ENCODE data around the gene LDB1. TPM values are rescaled to one million over a fixed set of nuclear protein-coding genes. Genes with fewer than 3 reads are reported as not detected.

The LDB1 gene
- total and polyA plus RNA-seq, 2 of the 13 experiments (the other 11 are each of a cell fraction or from before 2014, with no cell fraction given) = 17.2 to 45.5 TPM

DNA sequence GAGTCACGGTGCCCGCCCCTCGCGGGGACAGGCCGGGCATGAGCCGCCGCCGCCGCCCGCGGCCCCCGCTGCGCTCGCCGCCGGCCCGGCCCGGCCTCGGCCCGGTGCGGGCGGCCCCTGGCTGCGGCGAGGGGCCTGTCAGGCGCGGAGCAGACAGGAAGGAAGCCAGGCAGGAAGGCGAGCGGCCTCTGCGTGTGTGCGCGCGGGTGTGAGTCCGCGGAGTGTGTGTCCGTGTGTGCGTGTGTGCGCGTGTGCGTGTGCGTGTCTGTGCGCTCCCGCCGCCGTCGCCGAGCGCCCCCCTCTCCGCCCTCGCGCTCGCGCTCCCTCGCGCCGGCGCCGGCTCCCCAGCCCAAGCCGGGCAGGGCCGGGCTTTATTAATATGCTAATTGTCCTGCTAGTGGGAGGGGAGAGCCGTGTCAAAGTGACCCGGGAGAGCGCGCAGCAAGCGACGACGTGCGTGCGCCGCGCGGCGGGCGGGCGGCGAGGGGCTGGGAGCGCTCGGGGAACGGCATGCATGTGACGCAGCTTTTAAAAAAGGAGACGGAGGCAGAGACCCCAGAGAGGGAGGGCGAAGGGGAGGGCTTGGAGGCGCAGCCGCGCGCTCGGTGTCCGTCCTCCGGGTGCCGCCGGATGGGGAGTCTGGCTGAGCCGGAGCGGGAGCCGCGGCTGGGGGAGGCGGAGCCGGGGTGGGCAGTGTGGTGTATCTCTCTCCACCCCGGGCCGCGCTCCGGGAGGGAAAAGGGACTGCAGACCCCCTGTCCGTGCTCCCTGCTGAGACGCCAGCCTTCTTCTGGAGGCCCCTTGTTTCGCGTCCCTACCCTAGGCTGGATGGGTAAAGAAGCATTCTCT, at the start of gene LDB1 (continued):
- TF ChIP-seq POLR2A (IDR thresholded peaks at IDR 0.05; ENCODE audit: insufficient read depth in 1 of 2, low read depth in 2 of 2, low read length in 2 of 2) (peak in 1 of 2 experiments; percentile 63; a peak in 2 of 4 replicates), KDM4B (CRISPR knock-in tag; IDR thresholded peaks at IDR 0.05) (no peak), ZNF263 (CRISPR knock-in tag; IDR thresholded peaks at IDR 0.05) (no peak), ZNF713 (CRISPR knock-in tag; IDR thresholded peaks at IDR 0.05) (no peak), SPEN (CRISPR knock-in tag; IDR thresholded peaks at IDR 0.05; ENCODE audit: low read depth) (peak; percentile 67; the same call in 1 of the 2 replicates), KMT2A (CRISPR knock-in tag; IDR thresholded peaks at IDR 0.05) (0 out of 2 replicates have a peak, but pooled peaks have one; percentile 14), DMAP1 (CRISPR knock-in tag; IDR thresholded peaks at IDR 0.05) (0 out of 2 replicates have a peak, but pooled peaks have one; percentile 18)
- TF ChIP-seq, protein P1, sequence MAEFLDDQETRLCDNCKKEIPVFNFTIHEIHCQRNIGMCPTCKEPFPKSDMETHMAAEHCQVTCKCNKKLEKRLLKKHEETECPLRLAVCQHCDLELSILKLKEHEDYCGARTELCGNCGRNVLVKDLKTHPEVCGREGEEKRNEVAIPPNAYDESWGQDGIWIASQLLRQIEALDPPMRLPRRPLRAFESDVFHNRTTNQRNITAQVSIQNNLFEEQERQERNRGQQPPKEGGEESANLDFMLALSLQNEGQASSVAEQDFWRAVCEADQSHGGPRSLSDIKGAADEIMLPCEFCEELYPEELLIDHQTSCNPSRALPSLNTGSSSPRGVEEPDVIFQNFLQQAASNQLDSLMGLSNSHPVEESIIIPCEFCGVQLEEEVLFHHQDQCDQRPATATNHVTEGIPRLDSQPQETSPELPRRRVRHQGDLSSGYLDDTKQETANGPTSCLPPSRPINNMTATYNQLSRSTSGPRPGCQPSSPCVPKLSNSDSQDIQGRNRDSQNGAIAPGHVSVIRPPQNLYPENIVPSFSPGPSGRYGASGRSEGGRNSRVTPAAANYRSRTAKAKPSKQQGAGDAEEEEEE (CRISPR knock-in tag; IDR thresholded peaks at IDR 0.05; ENCODE audit: borderline replicate concordance) = no peak
- TF ChIP-seq, protein P2, sequence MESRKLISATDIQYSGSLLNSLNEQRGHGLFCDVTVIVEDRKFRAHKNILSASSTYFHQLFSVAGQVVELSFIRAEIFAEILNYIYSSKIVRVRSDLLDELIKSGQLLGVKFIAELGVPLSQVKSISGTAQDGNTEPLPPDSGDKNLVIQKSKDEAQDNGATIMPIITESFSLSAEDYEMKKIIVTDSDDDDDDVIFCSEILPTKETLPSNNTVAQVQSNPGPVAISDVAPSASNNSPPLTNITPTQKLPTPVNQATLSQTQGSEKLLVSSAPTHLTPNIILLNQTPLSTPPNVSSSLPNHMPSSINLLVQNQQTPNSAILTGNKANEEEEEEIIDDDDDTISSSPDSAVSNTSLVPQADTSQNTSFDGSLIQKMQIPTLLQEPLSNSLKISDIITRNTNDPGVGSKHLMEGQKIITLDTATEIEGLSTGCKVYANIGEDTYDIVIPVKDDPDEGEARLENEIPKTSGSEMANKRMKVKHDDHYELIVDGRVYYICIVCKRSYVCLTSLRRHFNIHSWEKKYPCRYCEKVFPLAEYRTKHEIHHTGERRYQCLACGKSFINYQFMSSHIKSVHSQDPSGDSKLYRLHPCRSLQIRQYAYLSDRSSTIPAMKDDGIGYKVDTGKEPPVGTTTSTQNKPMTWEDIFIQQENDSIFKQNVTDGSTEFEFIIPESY (CRISPR knock-in tag; IDR thresholded peaks at IDR 0.05) = no peak
- TF ChIP-seq, protein P3, sequence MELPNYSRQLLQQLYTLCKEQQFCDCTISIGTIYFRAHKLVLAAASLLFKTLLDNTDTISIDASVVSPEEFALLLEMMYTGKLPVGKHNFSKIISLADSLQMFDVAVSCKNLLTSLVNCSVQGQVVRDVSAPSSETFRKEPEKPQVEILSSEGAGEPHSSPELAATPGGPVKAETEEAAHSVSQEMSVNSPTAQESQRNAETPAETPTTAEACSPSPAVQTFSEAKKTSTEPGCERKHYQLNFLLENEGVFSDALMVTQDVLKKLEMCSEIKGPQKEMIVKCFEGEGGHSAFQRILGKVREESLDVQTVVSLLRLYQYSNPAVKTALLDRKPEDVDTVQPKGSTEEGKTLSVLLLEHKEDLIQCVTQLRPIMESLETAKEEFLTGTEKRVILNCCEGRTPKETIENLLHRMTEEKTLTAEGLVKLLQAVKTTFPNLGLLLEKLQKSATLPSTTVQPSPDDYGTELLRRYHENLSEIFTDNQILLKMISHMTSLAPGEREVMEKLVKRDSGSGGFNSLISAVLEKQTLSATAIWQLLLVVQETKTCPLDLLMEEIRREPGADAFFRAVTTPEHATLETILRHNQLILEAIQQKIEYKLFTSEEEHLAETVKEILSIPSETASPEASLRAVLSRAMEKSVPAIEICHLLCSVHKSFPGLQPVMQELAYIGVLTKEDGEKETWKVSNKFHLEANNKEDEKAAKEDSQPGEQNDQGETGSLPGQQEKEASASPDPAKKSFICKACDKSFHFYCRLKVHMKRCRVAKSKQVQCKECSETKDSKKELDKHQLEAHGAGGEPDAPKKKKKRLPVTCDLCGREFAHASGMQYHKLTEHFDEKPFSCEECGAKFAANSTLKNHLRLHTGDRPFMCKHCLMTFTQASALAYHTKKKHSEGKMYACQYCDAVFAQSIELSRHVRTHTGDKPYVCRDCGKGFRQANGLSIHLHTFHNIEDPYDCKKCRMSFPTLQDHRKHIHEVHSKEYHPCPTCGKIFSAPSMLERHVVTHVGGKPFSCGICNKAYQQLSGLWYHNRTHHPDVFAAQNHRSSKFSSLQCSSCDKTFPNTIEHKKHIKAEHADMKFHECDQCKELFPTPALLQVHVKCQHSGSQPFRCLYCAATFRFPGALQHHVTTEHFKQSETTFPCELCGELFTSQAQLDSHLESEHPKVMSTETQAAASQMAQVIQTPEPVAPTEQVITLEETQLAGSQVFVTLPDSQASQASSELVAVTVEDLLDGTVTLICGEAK (IDR thresholded peaks at IDR 0.05) = no peak
- TF ChIP-seq, protein P3 (CRISPR knock-in tag; IDR thresholded peaks at IDR 0.05) = peak; percentile 38; the same call in 1 of the 2 replicates
- TF ChIP-seq, protein P4, sequence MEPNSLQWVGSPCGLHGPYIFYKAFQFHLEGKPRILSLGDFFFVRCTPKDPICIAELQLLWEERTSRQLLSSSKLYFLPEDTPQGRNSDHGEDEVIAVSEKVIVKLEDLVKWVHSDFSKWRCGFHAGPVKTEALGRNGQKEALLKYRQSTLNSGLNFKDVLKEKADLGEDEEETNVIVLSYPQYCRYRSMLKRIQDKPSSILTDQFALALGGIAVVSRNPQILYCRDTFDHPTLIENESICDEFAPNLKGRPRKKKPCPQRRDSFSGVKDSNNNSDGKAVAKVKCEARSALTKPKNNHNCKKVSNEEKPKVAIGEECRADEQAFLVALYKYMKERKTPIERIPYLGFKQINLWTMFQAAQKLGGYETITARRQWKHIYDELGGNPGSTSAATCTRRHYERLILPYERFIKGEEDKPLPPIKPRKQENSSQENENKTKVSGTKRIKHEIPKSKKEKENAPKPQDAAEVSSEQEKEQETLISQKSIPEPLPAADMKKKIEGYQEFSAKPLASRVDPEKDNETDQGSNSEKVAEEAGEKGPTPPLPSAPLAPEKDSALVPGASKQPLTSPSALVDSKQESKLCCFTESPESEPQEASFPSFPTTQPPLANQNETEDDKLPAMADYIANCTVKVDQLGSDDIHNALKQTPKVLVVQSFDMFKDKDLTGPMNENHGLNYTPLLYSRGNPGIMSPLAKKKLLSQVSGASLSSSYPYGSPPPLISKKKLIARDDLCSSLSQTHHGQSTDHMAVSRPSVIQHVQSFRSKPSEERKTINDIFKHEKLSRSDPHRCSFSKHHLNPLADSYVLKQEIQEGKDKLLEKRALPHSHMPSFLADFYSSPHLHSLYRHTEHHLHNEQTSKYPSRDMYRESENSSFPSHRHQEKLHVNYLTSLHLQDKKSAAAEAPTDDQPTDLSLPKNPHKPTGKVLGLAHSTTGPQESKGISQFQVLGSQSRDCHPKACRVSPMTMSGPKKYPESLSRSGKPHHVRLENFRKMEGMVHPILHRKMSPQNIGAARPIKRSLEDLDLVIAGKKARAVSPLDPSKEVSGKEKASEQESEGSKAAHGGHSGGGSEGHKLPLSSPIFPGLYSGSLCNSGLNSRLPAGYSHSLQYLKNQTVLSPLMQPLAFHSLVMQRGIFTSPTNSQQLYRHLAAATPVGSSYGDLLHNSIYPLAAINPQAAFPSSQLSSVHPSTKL (CRISPR knock-in tag; IDR thresholded peaks at IDR 0.05) = peak; percentile 43; the same call in 1 of the 2 replicates
